ENCODE data around the gene MFN2.

MFN2 gene

DNA sequence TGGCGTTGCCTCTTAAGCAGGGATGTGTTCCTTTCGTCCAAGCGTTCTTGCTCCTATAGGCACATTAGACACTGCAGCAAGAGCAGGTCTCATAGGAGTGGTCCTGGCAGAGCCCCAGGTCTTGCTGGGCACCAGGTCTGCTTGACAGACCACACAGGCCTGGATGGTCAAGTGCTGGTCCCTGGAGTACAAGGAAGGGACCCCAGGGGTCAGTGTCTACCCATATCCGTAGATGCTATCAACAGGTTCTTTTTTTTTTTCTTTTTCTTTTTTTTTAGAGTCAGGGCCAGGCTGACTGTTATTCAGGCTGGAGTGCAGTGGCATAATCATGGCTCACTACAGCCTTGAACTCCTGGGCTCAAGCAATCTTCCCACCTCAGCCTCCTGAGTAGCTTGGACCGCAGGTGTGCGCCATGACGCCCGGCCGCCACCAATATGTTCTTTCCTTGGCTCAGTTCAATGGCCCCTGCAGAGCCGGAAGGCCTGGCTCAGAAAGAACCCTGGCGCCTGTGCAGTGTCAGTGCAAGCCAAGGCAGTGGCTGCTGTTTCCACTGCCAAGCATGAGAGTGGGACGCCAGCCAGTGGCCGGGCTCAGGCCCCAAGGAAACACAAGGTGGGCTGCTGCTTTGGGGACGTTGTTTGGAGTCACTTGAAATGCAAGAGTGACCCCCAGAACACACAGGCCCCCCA lies 72.9 kb downstream of the MFN2 start:
- no peak for DNase-seq

GRCh38 chr1:12053752-12054548 lies 73.7 kb downstream of the MFN2 start:
- no peak for DNase-seq

GRCh38 chr1:12055259-12055658 lies 75.0 kb downstream of the MFN2 start:
- no peak for DNase-seq

DNA sequence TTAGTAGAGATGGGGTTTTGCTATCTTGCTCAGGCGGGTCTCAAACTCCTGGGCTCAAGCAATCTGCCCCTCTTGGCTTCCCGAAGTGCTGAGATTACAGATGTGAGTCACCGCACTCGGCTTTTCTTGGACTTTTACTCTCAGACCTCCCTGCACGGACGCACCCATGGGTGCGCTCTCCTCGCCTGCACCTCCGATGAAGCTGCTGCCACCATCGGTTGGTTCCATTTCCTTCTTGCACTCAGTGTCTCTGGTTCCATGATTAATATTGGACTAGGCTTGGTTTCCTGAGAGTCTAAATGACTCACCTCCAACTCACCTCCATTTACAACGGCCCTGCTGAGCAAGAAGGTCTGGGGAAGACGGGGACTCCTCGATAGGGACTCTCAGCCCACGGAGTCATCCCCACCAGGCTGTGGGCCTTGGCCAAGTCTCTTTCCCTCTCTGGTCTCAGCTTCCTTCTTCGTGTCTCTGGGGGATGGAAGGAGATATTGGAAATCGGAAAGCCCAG lies 76.1 kb downstream of the MFN2 start:
- no peak for DNase-seq

GRCh38 chr1:12057382-12057781 lies 77.1 kb downstream of the MFN2 start:
- no peak for DNase-seq

DNA sequence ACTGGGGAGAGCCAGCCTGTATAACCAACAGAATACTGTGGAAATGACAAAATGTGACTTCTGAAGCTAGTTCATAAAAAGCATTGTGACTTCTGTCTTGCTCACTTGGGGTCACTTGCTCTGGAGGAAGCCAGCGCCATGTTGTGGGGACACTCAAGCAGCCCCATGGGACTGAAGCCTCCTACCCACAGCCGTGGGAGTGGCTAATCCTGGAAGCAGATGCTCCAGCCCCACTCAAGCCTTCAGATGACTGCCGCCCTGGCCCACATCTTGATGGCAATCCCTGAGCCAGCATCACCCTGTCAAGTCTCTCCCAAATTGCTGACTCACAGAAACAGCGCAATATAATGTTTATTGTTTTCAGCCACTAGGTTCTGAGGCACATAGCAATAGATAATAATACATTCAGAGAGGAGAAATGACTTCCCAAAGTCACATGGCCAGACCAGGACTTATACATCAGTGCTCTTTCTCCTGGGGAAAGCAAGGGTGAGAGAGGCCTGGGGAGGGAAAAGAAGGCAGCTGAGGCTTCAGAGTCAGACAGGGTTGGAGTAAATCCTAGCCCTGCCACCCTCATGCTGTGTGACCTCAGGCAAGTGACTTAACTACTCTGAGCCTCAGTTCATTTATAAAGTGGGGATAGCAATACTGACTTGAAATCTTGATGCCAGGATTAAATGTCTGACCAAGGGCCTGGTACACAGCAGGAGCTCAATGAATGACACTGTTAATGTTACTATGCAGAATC lies 77.9 kb downstream of the MFN2 start:
- DNase-seq, result no peak

GRCh38 chr1:12059226-12059625 lies 79.0 kb downstream of the MFN2 start:
- DNase-seq, result no peak

DNA sequence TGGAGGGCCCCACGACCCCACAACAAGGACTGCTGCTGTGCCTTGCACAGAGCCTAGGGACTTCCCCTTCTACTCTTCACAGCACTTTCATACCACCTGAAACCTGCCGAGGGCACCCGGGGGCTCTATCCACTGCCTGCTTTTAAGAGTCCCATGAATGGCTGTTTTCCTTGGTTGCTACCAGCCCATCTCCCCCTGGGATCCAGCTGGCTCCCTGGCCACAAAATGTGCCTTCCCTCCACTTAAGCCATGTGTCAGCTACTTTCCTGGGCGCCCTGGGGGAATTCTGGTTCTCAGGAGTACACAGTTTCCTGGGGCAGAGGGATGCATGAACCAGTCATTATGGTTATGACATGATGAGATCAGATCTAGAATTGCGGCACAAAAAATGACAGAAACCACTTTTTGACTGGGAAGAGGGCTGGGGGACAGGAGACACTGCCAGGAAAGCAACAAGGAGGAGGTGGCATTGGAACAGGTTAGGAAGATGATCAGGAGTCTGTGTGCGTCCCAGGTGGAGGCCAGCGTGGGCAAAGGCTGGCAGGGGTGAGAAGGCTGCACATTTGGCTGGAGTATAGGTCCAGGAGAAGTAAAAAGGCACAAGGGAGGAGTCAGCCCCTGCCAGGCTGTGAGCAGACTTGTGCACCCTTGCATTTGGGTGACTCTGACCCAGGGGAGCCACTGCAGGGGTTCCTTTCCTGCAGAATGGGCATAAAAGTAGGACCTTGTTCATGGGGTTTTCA lies 79.6 kb downstream of the MFN2 start:
- DNase-seq, result no peak

- no peak for DNase-seq
Measured at GRCh38 chr1:12060500-12060899, 80.3 kb downstream of the MFN2 start.

Data from CD4-positive, alpha-beta T cell treated with Interleukin-4 for 1 hour (primary cell).